HFFc6 (cell line): ENCODE measurements around the gene PCDHGC5. TPM values are rescaled to one million over a fixed set of nuclear protein-coding genes. Genes with fewer than 3 reads are reported as not detected.

Experiments used
- DNase-seq: peaks from one replicate; pipeline ENCODE4 v3.0.0-alpha.2; 2018
- H3K27ac Mint-ChIP-seq: 2 replicates; pipeline ENCODE4 v1.8.0; 2020; ENCODE audit warnings: mild to moderate bottlenecking, mixed read lengths
- H3K27me3 Mint-ChIP-seq: 2 replicates; pipeline ENCODE4 v1.8.0; 2021; ENCODE audit warnings: mild to moderate bottlenecking, moderate library complexity, mixed read lengths; ENCODE audit not compliant: insufficient read depth
- H3K36me3 Mint-ChIP-seq: 2 replicates; pipeline ENCODE4 v1.8.0; 2021; ENCODE audit warnings: low read depth, mixed read lengths
- H3K4me1 Mint-ChIP-seq: 2 replicates; pipeline ENCODE4 v1.8.0; 2020; ENCODE audit warnings: low read depth, mixed read lengths
- H3K4me3 Mint-ChIP-seq: 2 replicates; pipeline ENCODE4 v1.8.0; 2020; ENCODE audit warnings: mild to moderate bottlenecking, moderate library complexity, mixed read lengths
- H3K9me3 Mint-ChIP-seq: 2 replicates; pipeline ENCODE4 v1.8.0; 2020; ENCODE audit warnings: mild to moderate bottlenecking, mixed read lengths
- CTCF ChIP-seq: fragments of 200-600 bp; sonication (generic); IDR thresholded peaks from 2 replicates; pipeline ENCODE4 v1.5.0; 2021; ENCODE audit warnings: antibody characterized with exemption, mild to moderate bottlenecking
- total RNA-seq, 6 experiments: library from RNA; stranded (reverse); fragmentation: NEBNext Ultra II Directional; extraction: Animal tissue kit (Norgen Biotek cat#: 25700); gene quantifications; 2 replicates in 1 of 6; 3 replicates in 5 of 6; pipeline ENCODE4 v1.2.3, GENCODE V29; 2021

Gene PCDHGC5
- total RNA-seq, 6 experiments from 2014 or later = 2.3 to 5.7 (median 2.7) TPM

GRCh38 chr5:141529873-141530272, 41.0 kb downstream of the PCDHGC5 start:
- TF ChIP-seq CTCF = no peak
- no peaks in the 10 kb centered on the region for H3K9me3 Mint-ChIP-seq
- H3K27ac Mint-ChIP-seq = no peak overlapping the region
- peaks cover 29% of the 10 kb centered on the region for H3K36me3 Mint-ChIP-seq
- DNase-seq = no peak
- peaks cover 2% of the 10 kb centered on the region; the same call in 1 of the 2 replicates for H3K27me3 Mint-ChIP-seq
- H3K4me3 Mint-ChIP-seq = no peak overlapping the region
- H3K4me1 Mint-ChIP-seq = peaks cover 25% of the 10 kb centered on the region

GRCh38 chr5:141532726-141533125, 43.8 kb downstream of the PCDHGC5 start:
- Mint-ChIP-seq H3K27me3 (peaks cover 3% of the 10 kb centered on the region), H3K4me1 (peaks cover 16% of the 10 kb centered on the region), H3K4me3 (no peak overlapping the region), H3K36me3 (peaks cover 20% of the 10 kb centered on the region), H3K9me3 (no peaks in the 10 kb centered on the region), H3K27ac (no peak overlapping the region)
- DNase-seq = no peak
- no peak for TF ChIP-seq CTCF

- no peak overlapping the region for H3K27ac Mint-ChIP-seq
- peaks cover 16% of the 10 kb centered on the region for H3K4me1 Mint-ChIP-seq
- no peak for DNase-seq
- no peak overlapping the region for H3K4me3 Mint-ChIP-seq
- TF ChIP-seq CTCF = no peak
- peaks cover 2% of the 10 kb centered on the region for H3K27me3 Mint-ChIP-seq
- peaks cover 14% of the 10 kb centered on the region for H3K36me3 Mint-ChIP-seq
- H3K9me3 Mint-ChIP-seq = no peaks in the 10 kb centered on the region
Measured at GRCh38 chr5:141533897-141534296, 45.0 kb downstream of the PCDHGC5 start.

DNA sequence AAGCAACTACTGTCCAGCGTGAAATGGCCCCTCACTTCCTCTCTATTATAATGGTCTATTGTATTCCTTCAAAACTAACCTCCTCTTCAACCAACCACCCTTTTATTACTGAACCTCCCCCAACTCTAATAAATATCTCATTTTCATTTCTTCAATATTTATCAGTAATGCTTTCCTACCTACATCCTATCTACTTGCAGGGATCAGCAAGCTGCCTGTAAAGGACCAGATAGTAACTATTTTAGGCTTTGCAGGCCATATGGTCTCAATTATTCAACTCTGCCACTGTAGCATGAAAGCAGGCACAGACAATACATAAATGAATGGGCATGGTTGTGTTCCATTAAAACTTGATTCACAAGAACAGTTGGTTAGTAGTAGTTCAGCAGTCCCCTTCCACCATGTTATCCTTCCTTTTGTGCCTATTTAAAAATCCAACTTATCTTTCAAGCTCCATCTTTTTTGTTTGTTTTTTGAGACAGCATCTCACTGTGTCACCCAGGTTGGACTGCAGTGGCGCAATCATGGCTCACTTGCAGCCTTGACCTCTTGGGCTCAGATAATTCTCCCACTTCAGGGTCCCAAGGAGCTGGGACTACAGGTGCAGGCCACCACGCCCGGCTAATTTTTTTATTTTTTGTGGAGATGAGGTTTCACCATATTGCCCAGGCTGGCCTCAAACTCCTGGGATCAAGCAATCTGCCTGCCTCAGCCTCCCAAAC, 45.8 kb downstream of the PCDHGC5 start:
- Mint-ChIP-seq H3K27ac (0 out of 2 replicates have a peak overlapping the region, but pooled peaks have one; percentile 8), H3K4me3 (no peak overlapping the region), H3K9me3 (no peaks in the 10 kb centered on the region), H3K27me3 (peaks cover 1% of the 10 kb centered on the region), H3K36me3 (peaks cover 18% of the 10 kb centered on the region), H3K4me1 (peaks cover 16% of the 10 kb centered on the region)
- TF ChIP-seq CTCF = no peak
- DNase-seq = no peak

Other genes starting within 250 kb of the PCDHGC5 start
- 1 to 10 TPM in 3 of 6 experiments, under 1 TPM in 3; 0.45 to 1.4 (median 0.99) TPM for gene PCDHB15, start 243.7 kb upstream of the PCDHGC5 start, total RNA-seq
- gene SLC25A2, start 185.0 kb upstream of the PCDHGC5 start, total RNA-seq = under 1 TPM in 1 of 6 experiments, not detected in 5; 0.17 TPM
- gene TAF7, start 168.3 kb upstream of the PCDHGC5 start, total RNA-seq = 10 to 100 TPM; 72.7 to 98.9 (median 74.8) TPM
- 1 to 10 TPM in 4 of 6 experiments, under 1 TPM in 2; 0.91 to 1.6 (median 1.2) TPM for gene PCDHGA1, start 158.6 kb upstream of the PCDHGC5 start, total RNA-seq
- gene PCDHGA2, start 150.3 kb upstream of the PCDHGC5 start, total RNA-seq = 1 to 10 TPM; 1.3 to 3.7 (median 1.5) TPM
- 10 to 100 TPM in 1 of 6 experiments, 1 to 10 TPM in 5; 1.9 to 10.2 (median 2.7) TPM for gene PCDHGA3, start 145.3 kb upstream of the PCDHGC5 start, total RNA-seq
- 1 to 10 TPM; 2.6 to 4.5 (median 3.4) TPM for gene PCDHGB1, start 139.0 kb upstream of the PCDHGC5 start, total RNA-seq
- gene PCDHGA4, start 134.1 kb upstream of the PCDHGC5 start, total RNA-seq = 1 to 10 TPM; 3.6 to 6.3 (median 5.2) TPM
- gene PCDHGB2, start 129.1 kb upstream of the PCDHGC5 start, total RNA-seq = 10 to 100 TPM in 1 of 6 experiments, 1 to 10 TPM in 5; 4.4 to 10.3 (median 5.5) TPM
- 1 to 10 TPM in 3 of 6 experiments, under 1 TPM in 3; 0.74 to 1.8 (median 1.0) TPM for gene PCDHGA5, start 124.9 kb upstream of the PCDHGC5 start, total RNA-seq
- 1 to 10 TPM; 3.9 to 4.5 (median 4.3) TPM for gene PCDHGB3, start 118.8 kb upstream of the PCDHGC5 start, total RNA-seq
- 1 to 10 TPM; 1.8 to 2.8 (median 2.8) TPM for gene PCDHGA6, start 115.2 kb upstream of the PCDHGC5 start, total RNA-seq
- 10 to 100 TPM in 4 of 6 experiments, 1 to 10 TPM in 2; 2.4 to 12.5 (median 11.6) TPM for gene PCDHGA7, start 106.3 kb upstream of the PCDHGC5 start, total RNA-seq
- 10 to 100 TPM in 4 of 6 experiments, 1 to 10 TPM in 2; 2.4 to 19.6 (median 16.6) TPM for gene PCDHGB4, start 101.4 kb upstream of the PCDHGC5 start, total RNA-seq
- gene PCDHGA8, start 96.4 kb upstream of the PCDHGC5 start, total RNA-seq = 1 to 10 TPM in 1 of 6 experiments, under 1 TPM in 5; 0.52 to 1.0 (median 0.90) TPM
- gene PCDHGB5, start 91.1 kb upstream of the PCDHGC5 start, total RNA-seq = 10 to 100 TPM in 2 of 6 experiments, 1 to 10 TPM in 4; 8.8 to 14.6 (median 9.6) TPM
- gene PCDHGA9, start 86.3 kb upstream of the PCDHGC5 start, total RNA-seq = 1 to 10 TPM in 2 of 6 experiments, under 1 TPM in 4; 0.69 to 1.6 (median 0.88) TPM
- gene PCDHGB6, start 81.1 kb upstream of the PCDHGC5 start, total RNA-seq = 1 to 10 TPM in 4 of 6 experiments, under 1 TPM in 2; 0.79 to 1.4 (median 1.1) TPM
- gene PCDHGA10, start 76.1 kb upstream of the PCDHGC5 start, total RNA-seq = 1 to 10 TPM in 1 of 6 experiments, under 1 TPM in 5; 0.61 to 1.3 (median 0.78) TPM
- 10 to 100 TPM in 2 of 6 experiments, 1 to 10 TPM in 4; 5.8 to 21.7 (median 6.8) TPM for gene PCDHGB7, start 71.4 kb upstream of the PCDHGC5 start, total RNA-seq
- gene PCDHGA11, start 68.0 kb upstream of the PCDHGC5 start, total RNA-seq = 10 to 100 TPM in 3 of 6 experiments, 1 to 10 TPM in 3; 2.3 to 11.4 (median 9.8) TPM
- 10 to 100 TPM in 4 of 6 experiments, 1 to 10 TPM in 2; 8.8 to 21.0 (median 18.9) TPM for gene PCDHGA12, start 58.6 kb upstream of the PCDHGC5 start, total RNA-seq
- 100 to 1,000 TPM; 126 to 150 (median 132) TPM for gene PCDHGC3, start 13.1 kb upstream of the PCDHGC5 start, total RNA-seq
- gene PCDHGC4, start 4.1 kb upstream of the PCDHGC5 start, total RNA-seq = 1 to 10 TPM in 1 of 6 experiments, under 1 TPM in 5; 0.34 to 1.4 (median 0.62) TPM
- 100 to 1,000 TPM; 105 to 119 (median 109) TPM for gene DIAPH1, start 129.9 kb downstream of the PCDHGC5 start, total RNA-seq
- 10 to 100 TPM; 52.1 to 63.7 (median 55.1) TPM for gene HDAC3, start 147.8 kb downstream of the PCDHGC5 start, total RNA-seq
- 1 to 10 TPM; 2.2 to 4.4 (median 3.0) TPM for gene RELL2, start 147.9 kb downstream of the PCDHGC5 start, total RNA-seq
- gene FCHSD1, start 162.3 kb downstream of the PCDHGC5 start, total RNA-seq = 10 to 100 TPM; 20.8 to 31.7 (median 25.3) TPM
- gene ARAP3, start 193.1 kb downstream of the PCDHGC5 start, total RNA-seq = 10 to 100 TPM in 5 of 6 experiments, 1 to 10 TPM in 1; 9.0 to 14.7 (median 13.2) TPM